Effector memory CD4-positive, alpha-beta T cell (primary cell): Measurements from ENCODE around the gene PHKA2.

Experiments used
- DNase-seq, 3 donors: peaks; one replicate each; pipeline ENCODE4 v3.0.0-alpha.2; 2020
- H3K27ac ChIP-seq: 2 replicates; pipeline ENCODE4 v1.7.0; 2013; ENCODE audit warnings: mild to moderate bottlenecking, low read length, moderate library complexity; ENCODE audit not compliant: insufficient read depth, poor library complexity, severe bottlenecking
- H3K27me3 ChIP-seq: replicated peaks from 2 replicates; pipeline ENCODE4 v1.7.0; 2013; ENCODE audit warnings: mild to moderate bottlenecking, low read length; ENCODE audit not compliant: insufficient read depth, control insufficient read depth, poor library complexity, severe bottlenecking
- H3K36me3 ChIP-seq: 2 replicates; pipeline ENCODE4 v1.7.0; 2013; ENCODE audit warnings: mild to moderate bottlenecking, low read length, moderate library complexity; ENCODE audit not compliant: control insufficient read depth, insufficient read depth
- H3K4me1 ChIP-seq: 2 replicates; pipeline ENCODE4 v1.7.0; 2013; ENCODE audit warnings: low read length, mild to moderate bottlenecking; ENCODE audit not compliant: control insufficient read depth, insufficient read depth, poor library complexity, severe bottlenecking
- H3K4me3 ChIP-seq: 2 replicates; pipeline ENCODE4 v1.7.0; 2013; ENCODE audit warnings: low read length, low read depth, mild to moderate bottlenecking; ENCODE audit not compliant: insufficient read depth, poor library complexity, severe bottlenecking
- H3K9me3 ChIP-seq: 2 replicates; pipeline ENCODE4 v1.7.0; 2013; ENCODE audit warnings: mild to moderate bottlenecking, low read length, moderate library complexity; ENCODE audit not compliant: control insufficient read depth

The PHKA2 gene

DNA sequence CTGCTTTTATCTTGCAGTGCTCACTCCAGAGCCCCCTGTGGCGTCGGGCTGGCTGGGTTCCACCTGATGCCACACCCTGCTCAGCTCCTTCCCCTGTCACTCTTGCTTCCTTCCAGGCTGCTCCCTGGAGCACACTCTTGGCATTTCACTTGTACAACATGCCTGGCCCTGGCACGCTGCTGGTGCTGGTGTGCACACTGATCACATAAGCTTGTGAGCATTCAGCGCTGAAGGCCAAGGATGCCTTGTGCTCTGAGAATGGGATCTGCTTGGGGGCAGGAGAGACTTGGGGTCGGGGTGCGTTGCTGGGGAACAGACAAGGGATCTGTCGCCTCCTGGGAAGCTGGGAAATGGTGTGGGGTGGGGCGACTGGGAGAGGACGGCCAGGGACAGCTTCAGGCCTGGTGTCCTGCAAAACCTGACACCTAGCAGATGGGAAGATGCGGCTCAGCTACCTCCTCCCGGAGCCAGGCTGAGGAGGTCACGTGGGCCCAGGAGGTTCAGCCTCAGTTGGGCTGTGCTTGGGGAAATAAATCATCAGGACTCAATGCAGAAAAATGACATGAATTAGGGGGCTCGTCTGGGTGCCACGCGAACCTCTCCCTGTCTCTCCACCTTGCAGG, 108.5 kb downstream of the PHKA2 start:
- no peaks in the 10 kb centered on the region for H3K36me3 ChIP-seq

DNA sequence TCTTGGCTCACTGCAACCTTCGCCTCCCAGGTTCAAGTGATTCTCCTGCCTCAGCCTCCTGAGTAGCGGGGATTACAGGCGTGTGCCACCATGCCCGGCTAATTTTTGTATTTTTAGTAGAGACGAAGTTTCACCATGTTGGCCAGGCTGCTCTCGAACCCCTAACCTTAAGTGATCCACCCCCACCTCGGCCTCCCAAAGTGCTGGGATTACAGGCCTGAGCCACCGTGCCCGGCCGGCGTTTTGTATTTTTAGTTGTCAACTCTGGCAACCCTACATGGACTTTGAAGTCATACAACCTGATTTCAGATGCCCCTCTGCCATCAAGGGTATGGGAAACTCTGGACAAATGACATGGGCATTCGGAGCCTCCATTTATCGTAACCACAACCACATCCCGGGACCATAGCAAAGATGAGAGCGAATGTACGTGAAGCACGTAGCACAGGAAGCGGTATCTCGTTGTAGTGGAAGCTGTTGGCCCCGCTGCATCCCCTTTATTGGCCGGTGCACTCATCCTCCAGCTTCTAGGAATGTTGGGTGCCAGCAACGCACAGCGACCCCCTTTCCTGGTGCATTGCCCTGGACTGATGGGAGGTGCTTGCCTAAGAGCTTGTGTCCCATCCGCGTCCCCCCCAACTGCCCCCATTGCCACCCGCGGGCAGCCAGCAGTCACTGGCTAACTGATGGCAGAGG, 109.2 kb downstream of the PHKA2 start:
- Histone ChIP-seq H3K4me3 (no peak overlapping the region), H3K36me3 (no peaks in the 10 kb centered on the region), H3K9me3 (no peaks in the 10 kb centered on the region), H3K4me1 (no peaks in the 10 kb centered on the region), H3K27ac (no peak overlapping the region), H3K27me3 (no peaks in the 10 kb centered on the region)
- no peak for DNase-seq

More for the DNA sequence above, 108.5 kb downstream of the PHKA2 start:
- no peaks in the 10 kb centered on the region for H3K9me3 ChIP-seq
- H3K4me3 ChIP-seq: no peak overlapping the region
- H3K27ac ChIP-seq: no peak overlapping the region
- no peak for DNase-seq
- no peaks in the 10 kb centered on the region for H3K4me1 ChIP-seq
- no peaks in the 10 kb centered on the region for H3K27me3 ChIP-seq

DNA sequence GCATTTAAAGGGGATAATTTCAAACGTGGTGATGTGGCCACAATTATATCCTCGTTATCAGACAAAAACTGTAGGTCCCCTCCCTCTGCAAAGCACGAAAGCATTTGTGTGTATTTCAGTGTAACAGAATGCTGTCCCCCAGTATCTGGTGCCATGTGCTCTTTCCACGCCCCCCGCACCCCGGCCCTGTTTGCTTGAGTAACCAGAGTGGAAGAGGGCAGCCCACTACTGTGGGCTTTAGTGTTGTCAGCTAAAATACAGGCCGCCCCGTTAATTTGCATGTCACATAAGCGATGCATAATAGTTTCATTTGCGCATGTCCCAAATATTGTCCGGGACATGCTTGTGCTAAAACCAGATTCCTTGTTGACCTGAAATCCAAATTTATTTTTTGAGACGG, 110.1 kb downstream of the PHKA2 start:
- Histone ChIP-seq H3K36me3 (no peaks in the 10 kb centered on the region), H3K9me3 (no peaks in the 10 kb centered on the region), H3K27ac (no peak overlapping the region), H3K4me3 (no peak overlapping the region), H3K27me3 (no peaks in the 10 kb centered on the region), H3K4me1 (no peaks in the 10 kb centered on the region)
- no peak for DNase-seq

DNA sequence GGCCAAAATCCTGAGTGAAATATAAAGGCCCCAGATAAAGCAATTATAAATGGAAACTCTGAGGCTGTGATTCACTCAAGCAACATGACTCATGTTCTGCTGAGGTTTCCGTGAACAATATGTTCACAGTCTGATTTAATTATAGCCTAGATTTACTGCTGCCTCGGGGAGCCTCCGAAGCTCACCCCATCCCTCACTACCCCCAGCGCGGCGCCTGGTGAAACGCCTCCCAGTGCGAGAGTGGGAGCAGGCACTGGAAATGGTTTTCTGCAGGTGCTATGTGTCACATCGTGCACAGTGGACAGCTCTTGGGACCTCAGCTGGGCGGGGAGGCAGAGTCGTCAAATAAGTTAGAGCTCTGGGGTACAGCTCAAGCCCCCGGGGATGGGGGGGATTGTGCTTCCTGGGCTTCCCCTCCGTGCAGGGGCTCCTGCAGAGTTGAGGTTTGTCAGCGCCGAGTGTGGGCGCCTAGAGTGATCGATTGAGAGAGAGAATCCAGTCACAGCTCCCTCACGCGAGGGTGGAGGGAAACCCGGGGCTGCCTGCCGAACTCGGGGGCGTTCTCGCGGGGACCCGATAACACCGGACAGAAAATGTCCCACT, 110.6 kb downstream of the PHKA2 start:
- no peaks in the 10 kb centered on the region for H3K36me3 ChIP-seq
- no peak overlapping the region for H3K4me3 ChIP-seq
- H3K27ac ChIP-seq: no peak overlapping the region
- no peaks in the 10 kb centered on the region for H3K27me3 ChIP-seq
- DNase-seq: no peak
- no peaks in the 10 kb centered on the region for H3K4me1 ChIP-seq
- H3K9me3 ChIP-seq: no peaks in the 10 kb centered on the region

DNA sequence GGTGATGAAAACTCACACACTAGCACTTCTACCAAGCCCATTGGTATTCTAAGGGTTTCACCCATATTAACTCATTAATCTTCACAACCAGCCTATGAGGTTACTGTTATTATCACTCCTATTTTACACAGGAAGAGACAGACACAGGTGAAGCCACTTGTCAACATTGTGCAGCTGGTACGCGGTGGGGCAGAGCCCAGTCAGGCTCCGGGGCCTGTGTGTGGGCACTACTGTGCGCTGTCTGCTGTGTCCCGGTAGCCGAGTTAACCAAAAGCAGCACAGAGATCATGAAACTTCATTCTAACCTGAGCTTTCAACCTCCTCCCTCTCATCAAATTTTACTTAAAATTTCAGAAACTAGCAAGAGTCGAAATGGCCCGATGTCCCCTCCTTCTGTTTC, 111.3 kb downstream of the PHKA2 start:
- H3K9me3 ChIP-seq: no peaks in the 10 kb centered on the region
- no peak overlapping the region for H3K27ac ChIP-seq
- H3K4me3 ChIP-seq: no peak overlapping the region
- H3K36me3 ChIP-seq: no peaks in the 10 kb centered on the region
- H3K4me1 ChIP-seq: no peaks in the 10 kb centered on the region
- DNase-seq: no peak
- no peaks in the 10 kb centered on the region for H3K27me3 ChIP-seq

DNA sequence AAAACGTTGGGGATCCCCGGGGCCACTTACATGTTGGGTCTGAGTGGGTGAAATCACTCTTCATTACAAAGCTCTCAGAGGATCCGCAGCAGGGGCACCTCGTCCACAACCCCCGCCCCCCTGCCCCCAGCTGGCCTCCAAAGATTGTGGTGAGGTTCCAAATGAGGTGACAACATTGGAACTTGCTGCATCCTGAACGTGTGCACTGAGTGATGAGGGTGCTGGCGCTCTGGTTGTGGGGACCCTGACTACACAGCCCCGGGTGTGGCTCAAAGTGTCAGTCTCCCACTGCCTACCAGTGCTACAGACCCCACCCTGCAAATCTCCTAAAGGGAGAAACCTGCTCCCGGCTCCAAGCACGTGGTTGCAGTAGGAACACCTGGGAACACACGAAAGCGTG, 111.9 kb downstream of the PHKA2 start:
- DNase-seq: no peak
- Histone ChIP-seq H3K4me3 (no peak overlapping the region), H3K27ac (no peak overlapping the region), H3K4me1 (no peaks in the 10 kb centered on the region), H3K27me3 (no peaks in the 10 kb centered on the region), H3K9me3 (no peaks in the 10 kb centered on the region), H3K36me3 (no peaks in the 10 kb centered on the region)

DNA sequence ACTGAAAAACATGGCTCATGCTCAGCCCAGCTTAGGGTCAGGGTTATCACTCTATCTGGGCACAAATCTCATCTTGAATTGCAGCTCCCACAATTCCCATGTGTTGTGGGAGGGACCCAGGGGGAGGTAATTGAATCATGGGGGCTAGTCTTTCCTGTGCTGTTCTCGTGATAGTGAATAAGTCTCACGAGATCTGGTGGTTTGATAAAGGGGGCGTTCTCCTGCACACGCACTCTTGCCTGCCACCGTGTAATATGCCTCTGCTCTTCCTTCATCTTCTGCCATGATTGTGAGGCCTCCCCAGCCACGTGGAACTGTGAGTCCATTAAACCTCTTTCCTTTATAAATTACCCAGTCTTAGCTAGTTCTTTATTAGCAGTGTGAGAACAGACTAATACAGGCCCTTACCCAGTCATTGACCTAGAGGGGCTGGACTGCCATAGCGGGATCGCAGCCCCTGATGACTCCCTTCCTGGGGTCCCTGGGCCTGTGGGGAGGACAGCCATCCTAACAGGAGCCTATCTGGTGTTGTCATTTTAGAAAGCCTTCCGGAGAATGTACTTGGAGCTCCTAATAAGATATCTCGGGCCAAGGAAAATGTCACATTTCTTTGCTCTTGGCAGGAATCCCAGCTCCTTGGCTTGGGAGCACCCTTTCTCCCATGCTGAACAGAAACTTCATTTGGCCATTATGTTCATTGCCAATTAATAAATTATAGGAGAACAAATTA, 112.6 kb downstream of the PHKA2 start:
- Histone ChIP-seq H3K4me3 (no peak overlapping the region), H3K36me3 (no peaks in the 10 kb centered on the region), H3K4me1 (no peaks in the 10 kb centered on the region), H3K9me3 (no peaks in the 10 kb centered on the region), H3K27ac (no peak overlapping the region), H3K27me3 (no peaks in the 10 kb centered on the region)
- DNase-seq: no peak

DNA sequence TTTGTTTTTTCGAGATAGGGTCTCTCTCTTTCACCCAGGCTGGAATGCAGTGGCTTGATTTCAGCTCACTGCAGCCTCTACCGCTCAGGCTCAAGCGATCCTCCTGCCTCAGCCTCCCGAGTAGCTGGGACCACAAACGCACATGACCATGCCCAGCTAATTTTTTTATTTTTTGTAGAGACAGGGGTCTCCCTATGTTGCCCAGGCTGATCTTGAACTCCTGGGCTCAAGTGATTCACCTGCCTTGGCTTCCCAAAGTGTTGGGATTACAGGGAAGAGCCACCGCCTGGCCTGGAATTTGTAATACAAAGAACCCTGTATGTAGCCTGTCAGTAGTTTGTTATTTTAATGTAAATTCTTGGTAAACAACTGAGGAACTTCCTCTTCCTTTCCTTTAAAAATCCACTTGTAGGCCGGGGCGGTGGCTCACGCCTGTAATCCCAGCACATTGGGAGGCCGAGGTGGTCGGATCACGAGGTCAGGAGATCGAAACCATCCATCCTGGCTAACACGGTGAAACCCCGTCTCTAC, 119.5 kb downstream of the PHKA2 start:
- Histone ChIP-seq H3K36me3 (no peaks in the 10 kb centered on the region), H3K9me3 (no peaks in the 10 kb centered on the region), H3K27ac (no peak overlapping the region), H3K4me3 (no peak overlapping the region), H3K27me3 (no peaks in the 10 kb centered on the region), H3K4me1 (no peaks in the 10 kb centered on the region)
- DNase-seq: no peak

DNA sequence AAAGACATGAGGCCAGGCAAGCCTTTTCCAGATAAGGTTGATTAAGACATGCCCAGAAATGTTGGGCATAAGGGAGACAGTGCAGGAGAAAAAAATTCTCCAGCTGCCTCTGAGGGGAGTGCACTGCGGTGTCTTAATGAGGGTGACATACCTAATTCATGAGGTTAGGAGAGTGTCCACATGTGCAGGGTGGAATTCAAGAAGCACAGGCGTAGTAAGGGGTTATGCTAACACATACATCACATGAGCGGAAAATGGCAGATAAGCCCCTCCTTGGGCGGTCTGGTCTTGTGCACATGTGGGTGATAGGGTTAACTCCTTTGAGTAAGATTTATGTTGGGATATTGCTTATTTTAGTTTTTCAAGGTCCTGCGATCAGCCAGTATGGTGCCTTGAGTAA, 122.4 kb downstream of the PHKA2 start:
- Histone ChIP-seq H3K27me3 (no peaks in the 10 kb centered on the region), H3K27ac (no peak overlapping the region), H3K4me3 (no peak overlapping the region), H3K9me3 (no peaks in the 10 kb centered on the region), H3K4me1 (no peaks in the 10 kb centered on the region), H3K36me3 (no peaks in the 10 kb centered on the region)
- no peak for DNase-seq

DNA sequence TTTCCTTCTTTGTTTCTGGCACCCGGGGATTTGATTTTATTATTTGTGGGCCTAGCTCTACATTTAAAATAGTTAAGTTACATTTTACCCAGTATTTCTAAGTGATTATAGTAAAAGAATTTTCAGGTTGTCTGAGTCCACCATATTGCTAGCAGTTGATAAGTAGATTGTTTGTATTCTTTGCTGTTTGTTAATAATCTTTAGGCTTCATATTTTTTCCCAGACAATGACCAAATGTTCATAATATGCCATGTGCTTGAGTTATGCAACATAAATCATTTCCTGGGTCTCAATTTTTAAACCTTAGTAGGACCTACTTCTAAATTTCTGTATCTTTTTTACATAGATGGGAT, 127.3 kb downstream of the PHKA2 start:
- Histone ChIP-seq H3K4me1 (no peaks in the 10 kb centered on the region), H3K9me3 (no peaks in the 10 kb centered on the region), H3K27ac (no peak overlapping the region), H3K4me3 (no peak overlapping the region), H3K36me3 (no peaks in the 10 kb centered on the region), H3K27me3 (no peaks in the 10 kb centered on the region)
- DNase-seq: no peak
